H9 (cell line): Measurements from ENCODE around the gene ADSL. TPM values are rescaled to one million over a fixed set of nuclear protein-coding genes. Genes with fewer than 3 reads are reported as not detected.
A peak's percentile ranks its signal among the peaks of the same experiment; 100 is the strongest.

Experiments used
- DNase-seq: peaks from one replicate; pipeline ENCODE4 v3.0.0-alpha.2; 2017
- H2AFZ ChIP-seq: one replicate; pipeline ENCODE4 v1.6.1; 2013; ENCODE audit warnings: mild to moderate bottlenecking, low read length, control low read depth, moderate library complexity
- H2AK5ac ChIP-seq: 2 replicates; pipeline ENCODE4 v1.6.1; 2013; ENCODE audit warnings: low read length, control low read depth, mixed read lengths; ENCODE audit not compliant: insufficient read length
- H2BK120ac ChIP-seq: one replicate; pipeline ENCODE4 v1.6.1; 2013; ENCODE audit warnings: low read depth, mild to moderate bottlenecking, low read length, control low read depth, inconsistent platforms; ENCODE audit not compliant: poor library complexity, severe bottlenecking
- H2BK12ac ChIP-seq: 2 replicates; pipeline ENCODE4 v1.6.1; 2013; ENCODE audit warnings: low read length, control low read depth, mixed read lengths, low read depth; ENCODE audit not compliant: insufficient read length
- H2BK15ac ChIP-seq: 2 replicates; pipeline ENCODE4 v1.6.1; 2013; ENCODE audit warnings: low read depth, low read length, control low read depth
- H2BK20ac ChIP-seq: one replicate; pipeline ENCODE4 v1.6.1; 2013; ENCODE audit warnings: low read depth, mild to moderate bottlenecking, low read length, control low read depth, inconsistent platforms; ENCODE audit not compliant: poor library complexity, severe bottlenecking
- H2BK5ac ChIP-seq: 2 replicates; pipeline ENCODE4 v1.6.1; 2013; ENCODE audit warnings: low read length, control low read depth, mixed read lengths; ENCODE audit not compliant: insufficient read length
- H3K14ac ChIP-seq: 2 replicates; pipeline ENCODE4 v1.6.1; 2013; ENCODE audit warnings: low read length, control low read depth; ENCODE audit not compliant: insufficient read depth
- H3K18ac ChIP-seq: 2 replicates; pipeline ENCODE4 v1.6.1; 2013; ENCODE audit warnings: low read depth, mild to moderate bottlenecking, mixed read lengths, low read length, control low read depth; ENCODE audit not compliant: insufficient read length
- H3K23ac ChIP-seq: 2 replicates; pipeline ENCODE4 v1.6.1; 2013; ENCODE audit warnings: low read length, control low read depth, mixed read lengths, low read depth; ENCODE audit not compliant: insufficient read length
- H3K23me2 ChIP-seq: 2 replicates; pipeline ENCODE4 v1.6.1; 2013; ENCODE audit warnings: low read depth, mild to moderate bottlenecking, mixed read lengths, low read length, control low read depth; ENCODE audit not compliant: insufficient read length, poor library complexity, severe bottlenecking
- H3K27ac ChIP-seq: 2 replicates; pipeline ENCODE4 v1.5.1; 2013; ENCODE audit warnings: low read length, control low read depth, mixed read lengths, low read depth; ENCODE audit not compliant: insufficient read length
- H3K27me3 ChIP-seq: 2 replicates; pipeline ENCODE4 v1.6.1; 2013; ENCODE audit warnings: low read length, control low read depth, inconsistent platforms; ENCODE audit not compliant: insufficient read depth
- H3K4ac ChIP-seq: 2 replicates; pipeline ENCODE4 v1.6.1; 2013; ENCODE audit warnings: low read depth, mild to moderate bottlenecking, control low read depth, inconsistent platforms, low read length, moderate library complexity
- H3K4me1 ChIP-seq: 2 replicates; pipeline ENCODE4 v1.6.1; 2013; ENCODE audit warnings: low read length, control low read depth, inconsistent platforms; ENCODE audit not compliant: insufficient read depth
- H3K4me2 ChIP-seq: 2 replicates; pipeline ENCODE4 v1.6.1; 2013; ENCODE audit warnings: low read length, control low read depth, mixed read lengths; ENCODE audit not compliant: insufficient read length, insufficient read depth
- H3K56ac ChIP-seq: 2 replicates; pipeline ENCODE4 v1.6.1; 2013; ENCODE audit warnings: low read depth, mild to moderate bottlenecking, mixed read lengths, low read length, control low read depth; ENCODE audit not compliant: insufficient read length
- H3K79me1 ChIP-seq: 2 replicates; pipeline ENCODE4 v1.6.1; 2013; ENCODE audit warnings: low read depth, mild to moderate bottlenecking, moderate library complexity, low read length, control low read depth, inconsistent platforms; ENCODE audit not compliant: insufficient read depth, poor library complexity, severe bottlenecking
- H3K79me2 ChIP-seq: 2 replicates; pipeline ENCODE4 v1.6.1; 2013; ENCODE audit warnings: low read length, control low read depth, inconsistent platforms; ENCODE audit not compliant: insufficient read depth
- H3K9ac ChIP-seq: 2 replicates; pipeline ENCODE4 v1.6.1; 2013; ENCODE audit warnings: low read length, control low read depth, mixed read lengths; ENCODE audit not compliant: insufficient read length; ENCODE audit errors: extremely low read depth
- H3K9me3 ChIP-seq: one replicate; pipeline ENCODE4 v1.6.1; 2013; ENCODE audit warnings: low read depth, low read length, inconsistent platforms; ENCODE audit not compliant: control insufficient read depth
- H3T11ph ChIP-seq: one replicate; pipeline ENCODE4 v1.6.1; 2013; ENCODE audit warnings: mild to moderate bottlenecking, low read length, control low read depth, inconsistent platforms
- H4K20me1 ChIP-seq: one replicate; pipeline ENCODE4 v1.6.1; 2013; ENCODE audit not compliant: control insufficient read depth, insufficient read length, insufficient read depth
- H4K5ac ChIP-seq: 2 replicates; pipeline ENCODE4 v1.6.1; 2013; ENCODE audit warnings: low read depth, mild to moderate bottlenecking, mixed read lengths, low read length, control low read depth; ENCODE audit not compliant: insufficient read length
- H4K8ac ChIP-seq: replicated peaks from 2 replicates; pipeline ENCODE4 v1.6.1; 2013; ENCODE audit warnings: low read length, control low read depth, mixed read lengths, low read depth; ENCODE audit not compliant: insufficient read length
- H4K91ac ChIP-seq: 2 replicates; pipeline ENCODE4 v1.6.1; 2013; ENCODE audit warnings: low read depth, mild to moderate bottlenecking, moderate library complexity, mixed read lengths, low read length, control low read depth; ENCODE audit not compliant: insufficient read length
- H3K27ac Mint-ChIP-seq, 3 experiments: 2 replicates in 2 of 3; 3 replicates in 1 of 3; pipeline ENCODE4 v1.8.0; 2020 to 2021; ENCODE audit warnings: mixed read lengths in 3 of 3, mild to moderate bottlenecking in 1 of 3, moderate library complexity in 1 of 3
- H3K27me3 Mint-ChIP-seq: 2 replicates; pipeline ENCODE4 v1.8.0; 2021; ENCODE audit warnings: low read depth, mild to moderate bottlenecking, moderate library complexity, mixed read lengths
- H3K36me3 Mint-ChIP-seq, 3 experiments: 2 replicates in 2 of 3; 3 replicates in 1 of 3; pipeline ENCODE4 v1.8.0; 2020 to 2021; ENCODE audit warnings: low read depth in 3 of 3, mixed read lengths in 3 of 3; ENCODE audit not compliant: insufficient read depth in 1 of 3
- H3K4me1 Mint-ChIP-seq, 2 experiments: 2 replicates each; pipeline ENCODE4 v1.8.0; 2020; ENCODE audit warnings: mixed read lengths in 2 of 2
- H3K4me3 Mint-ChIP-seq, 2 experiments: 2 replicates in 1 of 2; 3 replicates in 1 of 2; pipeline ENCODE4 v1.8.0; 2020 to 2021; ENCODE audit warnings: mild to moderate bottlenecking in 2 of 2, mixed read lengths in 2 of 2, moderate library complexity in 1 of 2
- H3K9me3 Mint-ChIP-seq, 2 experiments: 2 replicates in 1 of 2; 3 replicates in 1 of 2; pipeline ENCODE4 v1.8.0; 2020; ENCODE audit warnings: mild to moderate bottlenecking in 2 of 2, mixed read lengths in 2 of 2, moderate library complexity in 1 of 2
- CTCF ChIP-seq: fragments of 200-600 bp; sonication (generic); conservative IDR thresholded peaks from 3 replicates; pipeline ENCODE4 v1.8.0; 2021; ENCODE audit warnings: antibody characterized with exemption, mild to moderate bottlenecking
- WGBS: extraction: QIAGEN DNeasy Blood & Tissue Kit; methylation state at CpG from one replicate; pipeline ENCODE4 v1.1.7; 2013; ENCODE audit warnings: missing lambda C conversion rate, low lambda C conversion rate, mixed read lengths; ENCODE audit not compliant: insufficient read length; ENCODE audit errors: extremely low coverage; 5-methylcytosine and 5-hydroxymethylcytosine counted together
- total RNA-seq: library from RNA; stranded (reverse); gene quantifications from 2 replicates; pipeline ENCODE4 v1.2.1, GENCODE V29; 2021

ADSL gene
- total RNA-seq, 1 experiment from 2014 or later, result 175 TPM

DNA sequence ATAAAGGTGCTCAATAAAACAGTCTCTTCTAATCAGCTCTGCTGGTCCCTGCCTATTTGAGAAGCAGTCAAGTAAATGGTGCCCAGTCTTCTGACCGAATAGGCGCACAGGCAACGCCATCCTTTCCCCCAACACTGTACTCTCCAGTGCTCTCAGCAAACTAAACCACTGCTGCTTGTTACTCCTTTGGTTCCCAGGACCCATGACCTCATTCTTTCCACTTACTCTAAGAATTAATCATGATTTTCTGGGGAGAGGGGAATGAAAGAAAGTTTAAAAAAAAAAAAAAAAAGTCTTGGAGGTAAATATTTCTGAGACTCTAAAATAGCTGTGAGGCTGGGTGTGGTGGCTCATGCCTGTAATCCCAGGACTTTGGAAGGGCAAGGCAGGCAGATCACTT lies 87.8 kb downstream of the ADSL start:
- no peak for DNase-seq
- no peak overlapping the region for H2AK5ac ChIP-seq
- Mint-ChIP-seq H3K36me3 (peaks cover 5 to 25% (median 20%) of the 10 kb centered on the region in 3 experiments; a peak in 6 of 7 replicates), H3K4me3 (no peak overlapping the region), H3K4me1 (peaks cover 3 to 12% of the 10 kb centered on the region in 2 experiments; a peak in 2 of 4 replicates), H3K27me3 (no peaks in the 10 kb centered on the region), H3K27ac (peak overlapping the region in 2 of 3 experiments; percentile 26 to 41; a peak in 1 of 7 replicates), H3K9me3 (no peaks in the 10 kb centered on the region)
- no peaks in the 10 kb centered on the region for H3K79me1 ChIP-seq
- H3K14ac ChIP-seq, result no peak overlapping the region
- H3K79me2 ChIP-seq, result no peaks in the 10 kb centered on the region
- H2BK20ac ChIP-seq, result no peak overlapping the region
- H3K23me2 ChIP-seq, result no peaks in the 10 kb centered on the region
- no peak overlapping the region for H2BK5ac ChIP-seq
- no peak overlapping the region for H3K23ac ChIP-seq
- no peaks in the 10 kb centered on the region for H3K9me3 ChIP-seq
- H3K18ac ChIP-seq, result no peak overlapping the region
- H3K27me3 ChIP-seq, result no peaks in the 10 kb centered on the region
- no peak overlapping the region for H3T11ph ChIP-seq
- no peak overlapping the region for H2AFZ ChIP-seq
- H4K8ac ChIP-seq, result no peak overlapping the region
- H4K91ac ChIP-seq, result no peak overlapping the region
- no peaks in the 10 kb centered on the region for H3K4me1 ChIP-seq
- H3K4ac ChIP-seq, result no peak overlapping the region
- no peak overlapping the region for H3K56ac ChIP-seq
- no peak overlapping the region for H2BK12ac ChIP-seq
- no peak overlapping the region for H2BK15ac ChIP-seq
- no peak for TF ChIP-seq CTCF
- no peak overlapping the region for H3K27ac ChIP-seq
- no peaks in the 10 kb centered on the region for H4K20me1 ChIP-seq
- H4K5ac ChIP-seq, result no peak overlapping the region
- no CpG with 5 or more reads among the region's 3 CpGs for WGBS
- H3K9ac ChIP-seq, result no peak overlapping the region
- H2BK120ac ChIP-seq, result no peak overlapping the region
- H3K4me2 ChIP-seq, result no peak overlapping the region
